T-helper 1 cell treated with Interleukin-12 subunit alpha and Interleukin-12 subunit beta and Interleukin-4 antibody, amounts not matched to agents 30 μg/mL and 1 μg/mL, for 36 hours (primary cell): ENCODE data around the gene TRIP6.

Experiments
- H3K27ac Mint-ChIP-seq: one replicate; pipeline ENCODE4 v1.8.0; 2021; ENCODE audit warnings: mild to moderate bottlenecking, mixed read lengths
- H3K27me3 Mint-ChIP-seq: one replicate; pipeline ENCODE4 v1.8.0; 2021; ENCODE audit warnings: low read depth, mixed read lengths
- H3K36me3 Mint-ChIP-seq: one replicate; pipeline ENCODE4 v1.8.0; 2021; ENCODE audit warnings: low read depth, mixed read lengths
- H3K4me1 Mint-ChIP-seq: one replicate; pipeline ENCODE4 v1.8.0; 2021; ENCODE audit warnings: low read depth, mixed read lengths
- H3K4me3 Mint-ChIP-seq: one replicate; pipeline ENCODE4 v1.8.0; 2021; ENCODE audit warnings: mild to moderate bottlenecking, moderate library complexity, mixed read lengths
- H3K9me3 Mint-ChIP-seq: one replicate; pipeline ENCODE4 v1.8.0; 2021; ENCODE audit warnings: mixed read lengths

TRIP6 gene

GRCh38 chr7:100867040-100867775, at the start of gene TRIP6:
Gene TRIP6, plus strand, starts transcription at chr7:100867387. Its CDS starts 111 bp downstream, at chr7:100867498.
- Mint-ChIP-seq H3K36me3 (peaks cover 13% of the 10 kb centered on the region), H3K27me3 (no peaks in the 10 kb centered on the region), H3K27ac (peak within 1 kb of the TSS; percentile 88)

GRCh38 chr7:100818366-100818765, 48.8 kb upstream of the TRIP6 start:
- Mint-ChIP-seq H3K4me1 (no peaks in the 10 kb centered on the region), H3K27ac (no peak overlapping the region), H3K27me3 (no peaks in the 10 kb centered on the region), H3K9me3 (no peaks in the 10 kb centered on the region), H3K4me3 (no peak overlapping the region), H3K36me3 (no peaks in the 10 kb centered on the region)

More at GRCh38 chr7:100867040-100867775, at the start of gene TRIP6:
- peaks cover 15% of the 10 kb centered on the region for H3K4me1 Mint-ChIP-seq
- H3K4me3 Mint-ChIP-seq = peak within 1 kb of the TSS; percentile 87
- H3K9me3 Mint-ChIP-seq = no peaks in the 10 kb centered on the region

- Mint-ChIP-seq H3K4me1 (no peaks in the 10 kb centered on the region), H3K36me3 (no peaks in the 10 kb centered on the region), H3K4me3 (no peak overlapping the region), H3K9me3 (no peaks in the 10 kb centered on the region), H3K27ac (no peak overlapping the region), H3K27me3 (peaks cover 3% of the 10 kb centered on the region)
Observed at GRCh38 chr7:100818825-100819224, 48.4 kb upstream of the TRIP6 start.

GRCh38 chr7:100819586-100819985, 47.6 kb upstream of the TRIP6 start:
- H3K4me1 Mint-ChIP-seq = no peaks in the 10 kb centered on the region
- H3K27ac Mint-ChIP-seq = no peak overlapping the region
- no peaks in the 10 kb centered on the region for H3K9me3 Mint-ChIP-seq
- peaks cover 8% of the 10 kb centered on the region for H3K27me3 Mint-ChIP-seq
- H3K36me3 Mint-ChIP-seq = no peaks in the 10 kb centered on the region
- H3K4me3 Mint-ChIP-seq = no peak overlapping the region

- Mint-ChIP-seq H3K9me3 (no peaks in the 10 kb centered on the region), H3K36me3 (peaks cover 2% of the 10 kb centered on the region), H3K27ac (no peak overlapping the region), H3K4me3 (no peak overlapping the region), H3K4me1 (peaks cover 7% of the 10 kb centered on the region), H3K27me3 (peaks cover 30% of the 10 kb centered on the region)
Observed at GRCh38 chr7:100822236-100823139, 44.7 kb upstream of the TRIP6 start.

- Mint-ChIP-seq H3K9me3 (no peaks in the 10 kb centered on the region), H3K4me1 (peaks cover 11% of the 10 kb centered on the region), H3K27ac (no peak overlapping the region), H3K4me3 (no peak overlapping the region), H3K36me3 (peaks cover 5% of the 10 kb centered on the region), H3K27me3 (peaks cover 37% of the 10 kb centered on the region)
Observed at GRCh38 chr7:100823140-100823525, 44.1 kb upstream of the TRIP6 start.

- H3K9me3 Mint-ChIP-seq = no peaks in the 10 kb centered on the region
- H3K36me3 Mint-ChIP-seq = peaks cover 5% of the 10 kb centered on the region
- H3K4me1 Mint-ChIP-seq = peaks cover 11% of the 10 kb centered on the region
- H3K27ac Mint-ChIP-seq = no peak overlapping the region
- H3K27me3 Mint-ChIP-seq = peaks cover 39% of the 10 kb centered on the region
- no peak overlapping the region for H3K4me3 Mint-ChIP-seq
Observed at GRCh38 chr7:100823534-100823933, 43.7 kb upstream of the TRIP6 start.

- H3K27me3 Mint-ChIP-seq = peaks cover 50% of the 10 kb centered on the region
- no peak overlapping the region for H3K27ac Mint-ChIP-seq
- H3K4me3 Mint-ChIP-seq = no peak overlapping the region
- H3K36me3 Mint-ChIP-seq = peaks cover 5% of the 10 kb centered on the region
- H3K4me1 Mint-ChIP-seq = peaks cover 14% of the 10 kb centered on the region
- H3K9me3 Mint-ChIP-seq = no peaks in the 10 kb centered on the region
Observed at GRCh38 chr7:100824499-100825214, 42.5 kb upstream of the TRIP6 start.

- Mint-ChIP-seq H3K4me1 (peaks cover 14% of the 10 kb centered on the region), H3K9me3 (no peaks in the 10 kb centered on the region), H3K27ac (no peak overlapping the region), H3K27me3 (peaks cover 54% of the 10 kb centered on the region), H3K4me3 (no peak overlapping the region), H3K36me3 (peaks cover 5% of the 10 kb centered on the region)
Observed at GRCh38 chr7:100825215-100825671, 41.9 kb upstream of the TRIP6 start.

- Mint-ChIP-seq H3K4me3 (peak overlapping the region; percentile 54), H3K36me3 (peaks cover 5% of the 10 kb centered on the region), H3K9me3 (no peaks in the 10 kb centered on the region), H3K27ac (no peak overlapping the region), H3K4me1 (peaks cover 14% of the 10 kb centered on the region), H3K27me3 (peaks cover 60% of the 10 kb centered on the region)
Observed at GRCh38 chr7:100825751-100826513, 41.3 kb upstream of the TRIP6 start.

GRCh38 chr7:100826514-100827329, 40.5 kb upstream of the TRIP6 start:
- H3K4me3 Mint-ChIP-seq = peak overlapping the region; percentile 54
- no peak overlapping the region for H3K27ac Mint-ChIP-seq
- H3K27me3 Mint-ChIP-seq = peaks cover 63% of the 10 kb centered on the region
- peaks cover 14% of the 10 kb centered on the region for H3K4me1 Mint-ChIP-seq
- H3K36me3 Mint-ChIP-seq = peaks cover 5% of the 10 kb centered on the region
- no peaks in the 10 kb centered on the region for H3K9me3 Mint-ChIP-seq

GRCh38 chr7:100827330-100828226, 39.6 kb upstream of the TRIP6 start, which contains the start of gene EPHB4:
Gene EPHB4, minus strand, starts transcription at chr7:100827523. Its CDS starts 493 bp downstream, at chr7:100827030.
- H3K27me3 Mint-ChIP-seq = peaks cover 64% of the 10 kb centered on the region
- peaks cover 14% of the 10 kb centered on the region for H3K4me1 Mint-ChIP-seq
- H3K9me3 Mint-ChIP-seq = no peaks in the 10 kb centered on the region
- no peak within 1 kb of the TSS for H3K27ac Mint-ChIP-seq
- peaks cover 5% of the 10 kb centered on the region for H3K36me3 Mint-ChIP-seq
- H3K4me3 Mint-ChIP-seq = peak within 1 kb of the TSS; percentile 54
